Mucosa of descending colon (tissue), 3 donors: ENCODE data around the gene ENPP6. TPM values are rescaled to one million over a fixed set of nuclear protein-coding genes. Genes with fewer than 3 reads are reported as not detected.
"Not testable (repeated sequence)": the region's sequence is repeated elsewhere in the genome, so short reads cannot be mapped to it uniquely, and the experiment has no call there.

ENCODE experiments used
- ATAC-seq: fragments of 200-7000 bp; cut with Tn5 transposase; one replicate; pipeline ENCODE4 v1.9.1; 2020; ENCODE audit warnings: mild to moderate bottlenecking, moderate library complexity
- DNase-seq, 3 donors: peaks; one replicate each; pipeline ENCODE4 v3.0.0-alpha.2; 2020
- H3K36me3 ChIP-seq: fragments of 200-600 bp; one replicate; pipeline ENCODE4 v1.8.0; 2021; ENCODE audit warnings: low read depth, mild to moderate bottlenecking
- H3K4me1 ChIP-seq: fragments of 200-600 bp; one replicate; pipeline ENCODE4 v1.8.0; 2021; ENCODE audit warnings: low read depth, mild to moderate bottlenecking
- H3K4me3 ChIP-seq: fragments of 200-600 bp; one replicate; pipeline ENCODE4 v1.8.0; 2021; ENCODE audit warnings: mild to moderate bottlenecking
- H3K9me3 ChIP-seq: fragments of 200-600 bp; one replicate; pipeline ENCODE4 v1.8.0; 2021; ENCODE audit warnings: mild to moderate bottlenecking
- intact Hi-C, 2 donors: fragments of 100-400 bp; cut with DNase I in 1 of 2; cut with micrococcal nuclease in 1 of 2; formaldehyde crosslinking; loops; one replicate each; pipeline versions ENCODE4 v1.11.0 to v1.11.1; 2022; cut with DNase I, micrococcal nuclease
- total RNA-seq, 3 donors: library from RNA; stranded (reverse); fragmentation: NEBNext Ultra II Directional in 2 of 3; extraction: Animal tissue kit (Norgen Biotek cat#: 25700) in 2 of 3; gene quantifications; one replicate each; pipeline versions ENCODE4 v1.2.1 to v1.2.4, GENCODE V29; 2021 to 2023
- TF ChIP-seq, protein P1 (sequence below): fragments of 200-600 bp; IDR thresholded peaks from one replicate; pipeline ENCODE4 v1.8.0; 2022; ENCODE audit warnings: antibody characterized with exemption, mild to moderate bottlenecking
- donor health status: DM: no; HTN: no; CAD: no; lungs with moderate emphysema.
- donor health status: DM: no; HTN: no; CAD: no.
- donor health status: DM: no; HTN: yes; CAD: no.

Gene ENPP6
- total RNA-seq, 3 donors from 2014 or later, result 0.35 to 0.57 (median 0.43) TPM

DNA sequence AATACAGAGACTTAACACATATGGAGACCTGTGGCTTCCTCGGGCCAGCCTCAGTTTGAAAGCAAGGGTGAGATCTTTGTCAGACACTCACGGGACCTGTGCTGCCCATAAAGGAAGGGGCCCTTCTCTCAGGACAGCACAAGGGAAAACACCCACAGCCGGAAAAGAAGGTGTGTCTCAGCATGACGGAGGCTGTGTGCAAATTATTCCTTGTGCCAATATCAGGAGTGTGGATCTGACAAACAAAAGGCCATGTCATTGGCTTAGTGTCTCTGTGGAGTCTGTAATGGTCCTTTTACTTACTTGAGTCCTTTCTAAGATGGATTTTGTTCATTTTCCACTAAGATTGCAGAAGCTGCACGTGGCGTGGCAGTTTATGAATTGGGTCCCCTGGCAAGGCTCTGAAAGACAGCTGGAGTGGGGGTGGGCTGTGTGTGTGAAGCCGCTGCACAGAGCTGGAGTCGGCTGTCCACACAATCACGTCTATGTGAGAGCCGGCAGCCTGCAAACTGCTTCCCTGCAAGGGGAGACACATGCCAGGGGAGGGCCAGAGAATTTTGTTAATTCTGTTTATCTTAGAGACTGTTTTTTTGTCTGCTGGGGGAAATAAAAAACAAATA, 1.9 kb downstream of the ENPP6 start:
- ATAC-seq (peak; percentile 52), DNase-seq (peak in 1 of 3 donors; percentile 12)
- intact Hi-C loops, result no loop called here

DNA sequence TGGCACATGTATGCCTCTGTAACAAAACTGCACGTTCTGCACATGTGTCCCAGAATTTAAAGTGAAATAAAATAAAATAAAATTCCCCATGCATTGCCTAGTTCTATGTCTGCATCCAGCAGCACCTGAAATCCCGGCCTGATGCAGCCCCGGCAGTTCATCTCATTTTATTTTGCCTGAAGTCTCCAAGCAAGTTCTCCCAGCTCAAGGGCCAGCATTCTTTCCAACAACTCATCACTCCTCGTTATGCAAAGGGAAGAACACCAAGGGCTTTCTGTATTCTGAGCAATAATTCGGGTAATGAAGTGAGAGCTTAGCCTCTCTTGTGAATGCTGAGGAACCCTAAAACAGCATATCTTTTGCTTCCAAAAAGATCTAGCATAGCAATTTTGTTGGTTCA, 2.7 kb downstream of the ENPP6 start:
- TF ChIP-seq, protein P1, sequence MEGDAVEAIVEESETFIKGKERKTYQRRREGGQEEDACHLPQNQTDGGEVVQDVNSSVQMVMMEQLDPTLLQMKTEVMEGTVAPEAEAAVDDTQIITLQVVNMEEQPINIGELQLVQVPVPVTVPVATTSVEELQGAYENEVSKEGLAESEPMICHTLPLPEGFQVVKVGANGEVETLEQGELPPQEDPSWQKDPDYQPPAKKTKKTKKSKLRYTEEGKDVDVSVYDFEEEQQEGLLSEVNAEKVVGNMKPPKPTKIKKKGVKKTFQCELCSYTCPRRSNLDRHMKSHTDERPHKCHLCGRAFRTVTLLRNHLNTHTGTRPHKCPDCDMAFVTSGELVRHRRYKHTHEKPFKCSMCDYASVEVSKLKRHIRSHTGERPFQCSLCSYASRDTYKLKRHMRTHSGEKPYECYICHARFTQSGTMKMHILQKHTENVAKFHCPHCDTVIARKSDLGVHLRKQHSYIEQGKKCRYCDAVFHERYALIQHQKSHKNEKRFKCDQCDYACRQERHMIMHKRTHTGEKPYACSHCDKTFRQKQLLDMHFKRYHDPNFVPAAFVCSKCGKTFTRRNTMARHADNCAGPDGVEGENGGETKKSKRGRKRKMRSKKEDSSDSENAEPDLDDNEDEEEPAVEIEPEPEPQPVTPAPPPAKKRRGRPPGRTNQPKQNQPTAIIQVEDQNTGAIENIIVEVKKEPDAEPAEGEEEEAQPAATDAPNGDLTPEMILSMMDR, result no peak
- no peak for ATAC-seq

More for the DNA sequence above, 1.9 kb downstream of the ENPP6 start:
- TF ChIP-seq, protein P1, result no peak
- H3K9me3 ChIP-seq, result no peaks in the 10 kb centered on the region
- H3K36me3 ChIP-seq, result no peaks in the 10 kb centered on the region
- no peaks in the 10 kb centered on the region for H3K4me1 ChIP-seq
- H3K4me3 ChIP-seq, result no peak overlapping the region

DNA sequence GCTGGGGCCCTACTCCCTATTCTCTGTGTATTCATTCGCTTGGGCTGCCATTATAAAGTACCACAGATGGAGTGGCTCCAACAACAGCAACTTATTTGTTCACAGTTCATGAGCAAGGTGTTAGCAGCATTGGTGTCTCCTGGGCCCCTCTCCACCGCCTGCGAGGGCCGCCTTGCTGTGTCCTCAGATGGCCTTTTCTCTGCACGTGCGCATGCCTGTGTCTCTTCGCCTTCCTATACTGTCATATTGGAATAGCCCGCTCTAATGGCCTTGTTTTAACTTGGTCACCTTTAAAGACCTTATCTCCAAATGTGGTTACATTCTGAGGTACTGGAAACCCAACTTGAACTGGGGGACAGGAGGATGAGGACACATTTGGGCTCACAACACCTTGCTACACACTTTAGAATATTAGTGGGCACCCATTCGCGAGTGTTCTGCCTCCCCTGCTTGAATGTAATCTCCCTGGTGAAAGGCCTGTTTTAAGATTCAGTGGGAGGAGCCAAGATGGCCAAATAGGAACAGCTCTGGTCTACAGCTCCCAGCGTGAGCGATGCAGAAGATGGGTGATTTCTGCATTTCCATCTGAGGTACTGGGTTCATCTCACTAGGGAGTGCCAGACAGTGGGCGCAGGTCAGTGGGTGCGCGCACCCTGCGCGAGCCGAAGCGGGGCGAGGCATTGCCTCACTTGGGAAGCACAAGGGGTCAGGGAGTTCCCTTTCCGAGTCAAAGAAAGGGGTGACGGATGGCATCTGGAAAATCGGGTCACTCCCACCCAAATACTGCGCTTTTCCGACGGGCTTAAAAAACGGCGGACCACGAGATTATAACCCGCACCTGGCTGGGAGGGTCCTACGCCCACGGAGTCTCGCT, 9.7 kb downstream of the ENPP6 start:
- DNase-seq, H3K4me1 ChIP-seq, H3K4me3 ChIP-seq, ATAC-seq, H3K36me3 ChIP-seq, intact Hi-C loops, H3K9me3 ChIP-seq: not testable (repeated sequence)

More for the DNA sequence above, 2.7 kb downstream of the ENPP6 start:
- Histone ChIP-seq H3K4me1 (no peaks in the 10 kb centered on the region), H3K36me3 (no peaks in the 10 kb centered on the region), H3K9me3 (no peaks in the 10 kb centered on the region), H3K4me3 (no peak overlapping the region)
- intact Hi-C loops, result no loop called here
- no peak for DNase-seq

DNA sequence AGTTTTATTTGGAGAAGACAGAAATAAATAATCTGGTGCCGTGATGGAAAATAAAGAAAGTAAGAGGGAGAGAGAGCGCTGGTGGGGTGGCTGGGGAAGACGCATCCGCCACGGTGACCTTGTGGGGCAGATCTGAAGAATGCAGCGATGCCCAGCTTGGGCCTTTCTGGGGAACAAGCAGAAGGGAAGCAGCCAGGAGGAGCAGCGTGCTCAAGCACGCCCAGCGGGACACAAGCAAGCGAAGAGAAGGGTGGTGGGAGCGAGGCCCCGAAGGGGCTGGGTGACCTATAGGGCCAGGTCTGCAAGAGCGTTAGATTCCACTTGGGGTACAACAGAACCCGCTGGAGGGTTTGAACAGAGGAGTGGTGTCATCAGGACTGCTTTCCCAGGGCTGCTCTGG, 12.4 kb downstream of the ENPP6 start:
- TF ChIP-seq, protein P1, result no peak
- Histone ChIP-seq H3K9me3 (no peaks in the 10 kb centered on the region), H3K4me1 (no peaks in the 10 kb centered on the region), H3K36me3 (no peaks in the 10 kb centered on the region), H3K4me3 (no peak overlapping the region)
- ATAC-seq (no peak), DNase-seq (no peak)
- intact Hi-C loops, result no loop called here

DNA sequence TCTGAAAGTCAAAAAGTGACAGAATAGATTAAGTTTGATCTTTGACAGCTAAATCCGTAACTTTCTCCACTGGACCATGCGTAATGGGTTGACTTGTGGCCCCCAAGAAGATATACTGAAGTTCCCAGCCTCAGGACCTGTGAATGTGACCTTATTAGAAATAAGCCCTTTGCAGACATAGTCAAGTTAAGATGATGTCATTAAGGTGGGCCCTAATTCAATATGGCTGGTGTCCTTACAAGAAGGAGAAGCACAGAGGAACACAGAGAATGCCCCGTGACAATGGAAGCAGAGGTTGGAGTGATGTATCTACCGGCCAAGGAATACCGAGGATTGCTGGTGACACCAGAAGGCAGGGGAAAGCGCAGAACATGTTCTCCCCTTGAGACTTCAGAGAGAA, 14.4 kb downstream of the ENPP6 start:
- no peak for ATAC-seq
- no peaks in the 10 kb centered on the region for H3K36me3 ChIP-seq
- no peak overlapping the region for H3K4me3 ChIP-seq
- TF ChIP-seq, protein P1, result no peak
- intact Hi-C loops, result no loop called here
- no peak for DNase-seq
- H3K9me3 ChIP-seq, result no peaks in the 10 kb centered on the region
- no peaks in the 10 kb centered on the region for H3K4me1 ChIP-seq

DNA sequence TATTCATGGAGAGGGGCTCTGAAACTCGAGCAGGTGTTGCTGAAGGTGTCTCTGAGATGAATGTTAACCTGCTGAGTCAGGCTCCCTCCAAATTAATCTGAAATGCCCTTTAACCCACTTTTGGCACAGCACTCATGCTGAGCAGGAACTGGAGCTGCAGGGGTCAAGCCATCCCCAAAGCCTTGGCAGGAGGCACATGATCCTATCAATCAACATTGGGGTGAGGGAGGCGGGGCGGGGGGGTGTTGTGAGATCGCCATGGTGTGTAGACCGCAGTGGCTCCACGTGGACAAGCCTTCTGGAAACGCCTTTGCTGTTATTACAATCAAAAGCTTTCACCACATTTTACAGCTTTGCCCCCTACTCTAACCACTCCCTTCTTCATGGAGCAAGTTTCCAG, 16.5 kb downstream of the ENPP6 start:
- H3K9me3 ChIP-seq, result no peaks in the 10 kb centered on the region
- H3K4me1 ChIP-seq, result no peaks in the 10 kb centered on the region
- TF ChIP-seq, protein P1, result no peak
- intact Hi-C loops, result no loop called here
- ATAC-seq, result no peak
- no peak for DNase-seq
- H3K36me3 ChIP-seq, result no peaks in the 10 kb centered on the region
- H3K4me3 ChIP-seq, result no peak overlapping the region
